GM12878 (cell line): ENCODE data around the gene FBLIM1. TPM values are rescaled to one million over a fixed set of nuclear protein-coding genes. Genes with fewer than 3 reads are reported as not detected.

Experiments used
- ASH2L ChIP-seq: fragments of 300-600, 200-600 bp; sonication (generic); IDR thresholded peaks from 2 replicates; pipeline ENCODE4 v1.6.1; 2017; ENCODE audit warnings: low read depth, mild to moderate bottlenecking, borderline replicate concordance
- CBX5 ChIP-seq: sonication (generic); IDR thresholded peaks from 2 replicates; pipeline ENCODE4 v1.6.1; 2016; ENCODE audit warnings: low read depth, moderate library complexity, mild to moderate bottlenecking, inconsistent platforms
- CHD1 ChIP-seq: IDR thresholded peaks from 2 replicates; pipeline ENCODE4 v1.6.1; 2012; ENCODE audit warnings: low read depth, low read length, improper control_type of control experiment
- EP300 ChIP-seq, 2 experiments: fragments of 150-350 bp in 1 of 2; IDR thresholded peaks; 2 replicates each; pipeline ENCODE4 v1.6.1; 2011 to 2012; ENCODE audit warnings: low read depth in 2 of 2, low read length in 2 of 2, borderline replicate concordance in 1 of 2, improper control_type of control experiment in 1 of 2, inconsistent platforms in 1 of 2; ENCODE audit not compliant: control insufficient read depth in 1 of 2
- HCFC1 ChIP-seq: fragments of 150-350 bp; IDR thresholded peaks from 2 replicates; pipeline ENCODE4 v1.6.1; 2014; ENCODE audit warnings: low read length
- HDGF ChIP-seq: fragments of 450-650 bp; IDR thresholded peaks from 2 replicates; pipeline ENCODE4 v1.6.1; 2016; ENCODE audit warnings: antibody characterized with exemption
- IKZF2 ChIP-seq, 2 experiments: fragments of 450-650 bp; IDR thresholded peaks; 2 replicates each; pipeline ENCODE4 v1.6.1; 2017; ENCODE audit warnings: mild to moderate bottlenecking in 2 of 2, moderate library complexity in 2 of 2
- KDM1A ChIP-seq: fragments of 200-600 bp; sonication (generic); IDR thresholded peaks from 2 replicates; pipeline ENCODE4 v1.6.1; 2016; ENCODE audit warnings: borderline replicate concordance
- MEF2A ChIP-seq: IDR thresholded peaks from 2 replicates; pipeline ENCODE4 v1.6.1; 2011; ENCODE audit warnings: low read depth, mild to moderate bottlenecking, low read length, moderate library complexity; ENCODE audit not compliant: insufficient read depth
- NFYB ChIP-seq: IDR thresholded peaks from 2 replicates; pipeline ENCODE4 v1.6.1; 2011; ENCODE audit warnings: low read depth, mild to moderate bottlenecking, low read length, improper control_type of control experiment, moderate library complexity; ENCODE audit not compliant: insufficient read depth
- NR2C2 ChIP-seq: IDR thresholded peaks from 2 replicates; pipeline ENCODE4 v1.6.1; 2011; ENCODE audit warnings: borderline replicate concordance, low read depth; ENCODE audit not compliant: control insufficient read depth, insufficient read length
- PML ChIP-seq: IDR thresholded peaks from 2 replicates; pipeline ENCODE4 v1.6.1; 2012; ENCODE audit warnings: low read length, inconsistent platforms
- POLR2A ChIP-seq: IDR thresholded peaks from 2 replicates; pipeline ENCODE4 v1.6.1; 2011; ENCODE audit warnings: low read depth, mild to moderate bottlenecking, low read length
- SREBF2 ChIP-seq: IDR thresholded peaks from 2 replicates; pipeline ENCODE4 v1.6.1; 2012; ENCODE audit warnings: mild to moderate bottlenecking, low read length
- SRF ChIP-seq, 2 experiments: IDR thresholded peaks; 2 replicates each; pipeline ENCODE4 v1.6.1; 2011; ENCODE audit warnings: low read depth in 2 of 2, low read length in 2 of 2, mild to moderate bottlenecking in 1 of 2, moderate library complexity in 1 of 2
- TARDBP ChIP-seq: IDR thresholded peaks from 2 replicates; pipeline ENCODE4 v1.6.1; 2016; ENCODE audit warnings: borderline replicate concordance
- TCF7 ChIP-seq: IDR thresholded peaks from 2 replicates; pipeline ENCODE4 v1.6.1; 2014; ENCODE audit warnings: antibody characterized with exemption, borderline replicate concordance
- ZZZ3 ChIP-seq: IDR thresholded peaks from 2 replicates; pipeline ENCODE4 v1.6.1; 2011; ENCODE audit warnings: low read depth; ENCODE audit not compliant: control insufficient read depth, insufficient read length
- polyA plus RNA-seq, 11 experiments: library from polyadenylated mRNA; depleted of rRNA in 4 of 11; unstranded in 6 of 11; stranded (reverse) in 5 of 11; fragments of >200 nt; fragmentation: Nextera tagmentation in 4 of 11; fragmentation: Illumina TruSeq in 1 of 11; extraction: Ambion mirVana in 4 of 11; extraction: Trizol in 1 of 11; gene quantifications; 1 replicate in 1 of 11; 2 replicates in 10 of 11; pipeline versions ENCODE4 v1.2.1 to v1.2.3, GENCODE V29; 2011 to 2016; ENCODE audit warnings: inconsistent platforms in 2 of 11, missing spikeins in 2 of 11, low read depth in 1 of 11
- total RNA-seq, 4 experiments: library from RNA; depleted of rRNA in 3 of 4; stranded (reverse); fragments of >200 nt in 3 of 4; fragmentation: Illumina TruSeq in 1 of 4; extraction: Trizol in 1 of 4; gene quantifications; 2 replicates each; pipeline versions ENCODE4 v1.2.1 to v1.2.3, GENCODE V29; 2013 to 2021
- TF ChIP-seq, protein P1 (sequence below): fragments of 450-650 bp; IDR thresholded peaks from 2 replicates; pipeline ENCODE4 v1.6.1; 2016; ENCODE audit warnings: mild to moderate bottlenecking
- TF ChIP-seq, protein P2 (sequence below): IDR thresholded peaks from 2 replicates; pipeline ENCODE4 v1.6.1; 2011; ENCODE audit warnings: borderline replicate concordance, low read depth, mild to moderate bottlenecking, moderate library complexity, low read length; ENCODE audit not compliant: insufficient read depth, poor library complexity, severe bottlenecking
- TF ChIP-seq, protein P3 (sequence below): fragments of 150-350 bp; IDR thresholded peaks from 2 replicates; pipeline ENCODE4 v1.6.1; 2014; ENCODE audit warnings: mild to moderate bottlenecking, low read depth, low read length
- TF ChIP-seq, protein P4 (sequence below): IDR thresholded peaks from 2 replicates; pipeline ENCODE4 v1.6.1; 2012; ENCODE audit warnings: low read depth, low read length, improper control_type of control experiment
- TF ChIP-seq, protein P5 (sequence below): IDR thresholded peaks from 2 replicates; pipeline ENCODE4 v1.6.1; 2011; ENCODE audit warnings: low read depth, low read length, improper control_type of control experiment, borderline replicate concordance

Gene FBLIM1
- total and polyA plus RNA-seq, 10 of the 15 experiments (the other 5 are each of a cell fraction or from before 2014, with no cell fraction given) = 0.03 to 0.13 TPM; not detected in 8

DNA sequence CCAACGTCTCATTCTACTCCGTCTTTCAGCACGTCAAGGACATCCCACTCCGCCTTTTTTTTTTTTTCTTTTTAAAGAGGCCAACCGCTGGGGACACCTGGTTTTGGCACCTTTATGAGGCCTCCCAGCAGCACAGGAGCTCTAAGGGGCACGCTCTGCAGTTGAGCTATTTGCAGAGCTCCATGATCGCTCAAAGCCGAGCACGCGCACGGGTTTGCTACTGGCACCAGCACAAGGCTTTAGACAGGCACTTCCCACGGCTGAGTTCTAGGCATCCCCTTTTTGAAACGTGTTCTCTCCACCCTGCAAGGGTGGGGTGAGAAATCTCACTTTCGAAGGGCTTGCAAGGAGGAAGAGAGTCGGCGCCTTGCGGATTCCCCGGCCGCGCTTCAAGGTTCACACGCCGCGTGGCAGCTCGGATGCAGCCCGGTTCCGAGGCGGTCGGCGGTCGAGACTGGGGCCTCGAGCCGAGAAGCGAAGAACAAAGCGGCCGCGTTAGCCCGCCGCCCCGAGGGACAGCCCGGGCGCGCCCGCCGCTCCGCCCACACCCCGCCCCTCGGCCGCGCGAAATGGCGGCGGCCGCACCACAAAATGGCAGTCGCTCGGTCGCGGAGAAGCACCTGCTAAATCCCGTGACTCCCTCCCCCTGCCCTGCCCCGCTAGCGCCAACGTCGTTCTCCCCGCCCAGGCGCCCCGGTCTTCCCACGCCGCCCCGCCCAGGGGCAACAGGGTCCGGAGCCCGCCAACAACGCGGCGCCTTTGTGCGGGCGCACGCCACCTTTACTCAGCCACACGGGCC is 76.0 kb downstream of the FBLIM1 start (continued):
- TF ChIP-seq, protein P1, sequence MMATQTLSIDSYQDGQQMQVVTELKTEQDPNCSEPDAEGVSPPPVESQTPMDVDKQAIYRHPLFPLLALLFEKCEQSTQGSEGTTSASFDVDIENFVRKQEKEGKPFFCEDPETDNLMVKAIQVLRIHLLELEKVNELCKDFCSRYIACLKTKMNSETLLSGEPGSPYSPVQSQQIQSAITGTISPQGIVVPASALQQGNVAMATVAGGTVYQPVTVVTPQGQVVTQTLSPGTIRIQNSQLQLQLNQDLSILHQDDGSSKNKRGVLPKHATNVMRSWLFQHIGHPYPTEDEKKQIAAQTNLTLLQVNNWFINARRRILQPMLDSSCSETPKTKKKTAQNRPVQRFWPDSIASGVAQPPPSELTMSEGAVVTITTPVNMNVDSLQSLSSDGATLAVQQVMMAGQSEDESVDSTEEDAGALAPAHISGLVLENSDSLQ = peak; percentile 55; the same call in 1 of the 2 replicates
- TF ChIP-seq ASH2L (no peak), SRF (IDR thresholded peaks at IDR 0.05; ENCODE audit: low read depth in 2 of 2, low read length in 2 of 2) (0 out of 4 replicates have a peak, but pooled peaks of 1 of the 2 experiments have one; percentile 21), NFYB (peak; percentile 2; the same call in 1 of the 2 replicates), NR2C2 (no peak), SREBF2 (peak; percentile 82), CBX5 (peak; percentile 32; the same call in 1 of the 2 replicates), PML (peak; percentile 89), TARDBP (no peak), MEF2A (peak; percentile 50; the same call in 1 of the 2 replicates), CHD1 (no peak), KDM1A (no peak), IKZF2 (IDR thresholded peaks at IDR 0.05) (peak in 1 of 2 experiments; percentile 54; a peak in 2 of 4 replicates), POLR2A (peak; percentile 95), ZZZ3 (no peak), HCFC1 (peak; percentile 39; the same call in 1 of the 2 replicates), HDGF (peak; percentile 68; the same call in 1 of the 2 replicates), TCF7 (no peak; the same call in 1 of the 2 replicates), EP300 (IDR thresholded peaks at IDR 0.05; ENCODE audit: borderline replicate concordance in 1 of 2, control insufficient read depth in 1 of 2, low read depth in 2 of 2, low read length in 2 of 2) (peak; percentile 58 to 64; a peak in 2 of 4 replicates)
- TF ChIP-seq, protein P2, sequence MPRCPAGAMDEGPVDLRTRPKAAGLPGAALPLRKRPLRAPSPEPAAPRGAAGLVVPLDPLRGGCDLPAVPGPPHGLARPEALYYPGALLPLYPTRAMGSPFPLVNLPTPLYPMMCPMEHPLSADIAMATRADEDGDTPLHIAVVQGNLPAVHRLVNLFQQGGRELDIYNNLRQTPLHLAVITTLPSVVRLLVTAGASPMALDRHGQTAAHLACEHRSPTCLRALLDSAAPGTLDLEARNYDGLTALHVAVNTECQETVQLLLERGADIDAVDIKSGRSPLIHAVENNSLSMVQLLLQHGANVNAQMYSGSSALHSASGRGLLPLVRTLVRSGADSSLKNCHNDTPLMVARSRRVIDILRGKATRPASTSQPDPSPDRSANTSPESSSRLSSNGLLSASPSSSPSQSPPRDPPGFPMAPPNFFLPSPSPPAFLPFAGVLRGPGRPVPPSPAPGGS = peak; percentile 81
- TF ChIP-seq, protein P3, sequence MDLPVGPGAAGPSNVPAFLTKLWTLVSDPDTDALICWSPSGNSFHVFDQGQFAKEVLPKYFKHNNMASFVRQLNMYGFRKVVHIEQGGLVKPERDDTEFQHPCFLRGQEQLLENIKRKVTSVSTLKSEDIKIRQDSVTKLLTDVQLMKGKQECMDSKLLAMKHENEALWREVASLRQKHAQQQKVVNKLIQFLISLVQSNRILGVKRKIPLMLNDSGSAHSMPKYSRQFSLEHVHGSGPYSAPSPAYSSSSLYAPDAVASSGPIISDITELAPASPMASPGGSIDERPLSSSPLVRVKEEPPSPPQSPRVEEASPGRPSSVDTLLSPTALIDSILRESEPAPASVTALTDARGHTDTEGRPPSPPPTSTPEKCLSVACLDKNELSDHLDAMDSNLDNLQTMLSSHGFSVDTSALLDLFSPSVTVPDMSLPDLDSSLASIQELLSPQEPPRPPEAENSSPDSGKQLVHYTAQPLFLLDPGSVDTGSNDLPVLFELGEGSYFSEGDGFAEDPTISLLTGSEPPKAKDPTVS = 0 out of 2 replicates have a peak, but pooled peaks have one; percentile 16
- TF ChIP-seq, protein P4, sequence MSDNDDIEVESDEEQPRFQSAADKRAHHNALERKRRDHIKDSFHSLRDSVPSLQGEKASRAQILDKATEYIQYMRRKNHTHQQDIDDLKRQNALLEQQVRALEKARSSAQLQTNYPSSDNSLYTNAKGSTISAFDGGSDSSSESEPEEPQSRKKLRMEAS = no peak; the same call in 1 of the 2 replicates
- TF ChIP-seq, protein P5, sequence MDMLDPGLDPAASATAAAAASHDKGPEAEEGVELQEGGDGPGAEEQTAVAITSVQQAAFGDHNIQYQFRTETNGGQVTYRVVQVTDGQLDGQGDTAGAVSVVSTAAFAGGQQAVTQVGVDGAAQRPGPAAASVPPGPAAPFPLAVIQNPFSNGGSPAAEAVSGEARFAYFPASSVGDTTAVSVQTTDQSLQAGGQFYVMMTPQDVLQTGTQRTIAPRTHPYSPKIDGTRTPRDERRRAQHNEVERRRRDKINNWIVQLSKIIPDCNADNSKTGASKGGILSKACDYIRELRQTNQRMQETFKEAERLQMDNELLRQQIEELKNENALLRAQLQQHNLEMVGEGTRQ = no peak
